ENCODE results near the gene VSTM2L. TPM values are rescaled to one million over a fixed set of nuclear protein-coding genes. Genes with fewer than 3 reads are reported as not detected.
A peak's percentile ranks its signal among the peaks of the same experiment; 100 is the strongest.

The VSTM2L gene
- total RNA-seq, 1 donor, result 1.4 TPM

DNA sequence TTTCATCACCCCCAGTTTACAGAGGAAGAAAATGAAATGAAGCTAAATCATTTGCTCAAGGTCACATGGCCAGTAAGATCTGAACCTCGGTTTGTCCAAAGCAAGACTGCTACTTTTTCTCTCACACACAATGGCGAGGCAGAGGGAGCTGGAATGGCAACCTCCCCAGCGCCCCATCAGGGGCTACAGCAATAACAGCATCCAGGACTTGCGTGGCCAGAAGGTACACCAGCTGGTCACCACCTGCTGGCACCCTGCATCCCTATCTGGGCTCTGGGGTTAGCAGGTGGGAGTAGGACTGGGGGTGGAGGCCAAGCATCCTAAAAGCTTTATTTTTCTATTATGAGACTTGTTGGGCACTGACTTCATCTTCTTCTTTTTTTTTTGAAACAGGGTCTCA, 89.0 kb downstream of the VSTM2L start:
- H3K4me3 ChIP-seq (ENCODE audit: low read depth, low read length), result no peak overlapping the region
- TF ChIP-seq, protein P1, sequence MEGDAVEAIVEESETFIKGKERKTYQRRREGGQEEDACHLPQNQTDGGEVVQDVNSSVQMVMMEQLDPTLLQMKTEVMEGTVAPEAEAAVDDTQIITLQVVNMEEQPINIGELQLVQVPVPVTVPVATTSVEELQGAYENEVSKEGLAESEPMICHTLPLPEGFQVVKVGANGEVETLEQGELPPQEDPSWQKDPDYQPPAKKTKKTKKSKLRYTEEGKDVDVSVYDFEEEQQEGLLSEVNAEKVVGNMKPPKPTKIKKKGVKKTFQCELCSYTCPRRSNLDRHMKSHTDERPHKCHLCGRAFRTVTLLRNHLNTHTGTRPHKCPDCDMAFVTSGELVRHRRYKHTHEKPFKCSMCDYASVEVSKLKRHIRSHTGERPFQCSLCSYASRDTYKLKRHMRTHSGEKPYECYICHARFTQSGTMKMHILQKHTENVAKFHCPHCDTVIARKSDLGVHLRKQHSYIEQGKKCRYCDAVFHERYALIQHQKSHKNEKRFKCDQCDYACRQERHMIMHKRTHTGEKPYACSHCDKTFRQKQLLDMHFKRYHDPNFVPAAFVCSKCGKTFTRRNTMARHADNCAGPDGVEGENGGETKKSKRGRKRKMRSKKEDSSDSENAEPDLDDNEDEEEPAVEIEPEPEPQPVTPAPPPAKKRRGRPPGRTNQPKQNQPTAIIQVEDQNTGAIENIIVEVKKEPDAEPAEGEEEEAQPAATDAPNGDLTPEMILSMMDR (IDR thresholded peaks at IDR 0.05; ENCODE audit: insufficient read depth, low read length), result no peak
- DNase-seq (ENCODE audit: low read depth), result no peak

DNA sequence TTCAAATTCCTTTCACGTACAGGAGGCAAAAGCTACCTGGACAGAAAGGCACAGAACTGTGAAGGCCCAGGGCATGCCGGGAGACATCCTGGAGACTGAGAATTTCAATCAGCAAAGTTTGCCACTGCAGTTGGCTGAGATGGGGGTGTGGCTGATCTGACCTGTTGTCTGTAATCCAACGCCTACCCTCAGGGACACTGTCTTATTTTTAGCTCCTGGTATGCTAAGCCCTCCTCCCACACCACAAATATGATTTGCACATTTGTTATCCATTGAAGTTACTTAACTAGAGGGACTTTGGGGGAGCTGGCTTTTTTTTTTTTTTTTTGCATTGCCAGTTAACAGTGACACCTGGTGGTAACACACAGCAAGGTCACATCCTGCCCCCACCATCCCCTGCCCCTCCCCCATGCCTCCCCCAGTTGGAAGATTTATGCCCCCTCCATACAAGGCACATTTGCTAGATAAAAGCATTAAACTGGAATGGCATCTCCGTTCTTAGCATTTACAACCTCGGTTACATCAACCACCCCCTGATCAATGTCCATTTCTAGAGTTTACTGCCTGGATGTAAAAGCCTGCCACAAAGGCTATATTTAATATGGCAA, 90.0 kb downstream of the VSTM2L start:
- TF ChIP-seq, protein P1 (IDR thresholded peaks at IDR 0.05; ENCODE audit: insufficient read depth, low read length), result peak; percentile 59
- DNase-seq (ENCODE audit: low read depth), result peak; percentile 81
- H3K4me3 ChIP-seq (ENCODE audit: low read depth, low read length), result no peak overlapping the region

DNA sequence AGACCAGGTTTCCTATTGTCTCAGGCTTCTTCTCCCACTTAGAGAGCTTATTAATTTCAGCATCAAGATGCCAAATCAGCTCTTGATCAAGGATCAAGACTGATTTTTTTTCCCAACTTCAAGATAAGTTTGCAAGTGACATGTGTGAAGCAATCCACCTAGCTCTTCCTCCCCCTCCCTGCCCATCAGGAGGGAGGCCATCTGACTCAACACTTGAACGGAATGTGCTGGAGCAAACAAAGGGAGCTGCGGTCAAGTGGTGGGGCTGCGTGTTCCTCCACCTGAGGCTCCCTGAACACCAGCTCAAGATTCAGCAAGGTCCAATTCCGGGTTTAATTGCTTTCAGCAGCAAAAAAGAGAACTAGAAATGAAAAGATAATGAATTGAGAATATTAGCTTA, 91.6 kb downstream of the VSTM2L start:
- no peak overlapping the region for H3K4me3 ChIP-seq (ENCODE audit: low read depth, low read length)
- TF ChIP-seq, protein P1 (IDR thresholded peaks at IDR 0.05; ENCODE audit: insufficient read depth, low read length), result no peak
- no peak for DNase-seq (ENCODE audit: low read depth)

Other genes starting within 250 kb of the VSTM2L start
- 23.1 and 25.4 TPM in 2 replicates for gene CTNNBL1, start 209.1 kb upstream of the VSTM2L start, total RNA-seq (ENCODE audit: low replicate concordance)
- gene TTI1, start 130.3 kb downstream of the VSTM2L start, total RNA-seq (ENCODE audit: low replicate concordance), result 4.3 and 26.0 TPM in 2 replicates
- gene RPRD1B, start 130.6 kb downstream of the VSTM2L start, total RNA-seq (ENCODE audit: low replicate concordance), result 19.5 and 36.0 TPM in 2 replicates